Measurements from ENCODE around the gene C19orf73.

The C19orf73 gene

DNA sequence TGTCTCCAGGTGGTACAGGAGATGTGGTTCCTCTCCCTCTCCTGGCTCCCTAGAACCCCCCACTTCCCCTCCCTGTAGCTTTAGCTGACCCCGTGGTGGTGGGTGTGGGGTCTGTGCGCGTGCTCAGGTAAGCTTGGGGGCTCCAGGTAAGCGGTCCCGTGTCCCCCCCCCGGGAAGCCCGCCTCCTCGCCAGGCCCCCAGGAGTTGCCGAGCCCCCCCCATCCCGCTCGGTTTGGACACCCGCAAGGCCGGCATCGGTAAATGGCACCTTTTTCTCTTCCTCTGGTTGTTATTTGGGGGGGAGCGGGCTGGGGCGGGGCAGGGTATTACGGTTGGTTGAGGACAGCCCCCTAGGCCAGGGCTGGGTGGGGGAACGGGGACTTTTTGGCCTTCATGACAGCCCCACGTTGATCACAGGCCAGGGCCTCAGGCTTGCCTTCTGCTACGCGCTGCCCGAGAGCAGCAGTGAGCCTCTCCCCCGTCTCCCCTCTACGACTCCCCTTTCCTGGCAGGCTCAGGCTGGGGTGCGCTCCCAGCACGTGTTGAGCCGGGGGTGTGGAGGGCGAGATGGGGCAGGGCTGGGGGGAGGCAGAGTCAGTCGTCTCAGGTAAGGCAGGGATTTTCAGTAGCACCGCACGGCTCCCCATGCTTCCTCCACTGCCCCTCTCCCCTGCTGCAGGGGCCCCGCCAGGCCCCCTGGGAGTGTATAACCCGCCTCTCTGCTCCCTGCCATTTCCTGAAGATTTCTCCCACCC, 15.4 kb downstream of the C19orf73 start:
- Histone ChIP-seq H3K4me3 (peak overlapping the region in 7 of 10 experiments; percentile 31 to 57 (median 48); a peak in 14 of 20 replicates), H3K27me3 (no peaks in the 10 kb centered on the region), H3K4me2 (peak overlapping the region; percentile 47 to 98 (median 91)), H3K36me3 (peaks cover 81 to 95% (median 87%) of the 10 kb centered on the region in 11 experiments), H3K27ac (peak overlapping the region in 9 of 11 experiments; percentile 14 to 67 (median 61); a peak in 17 of 22 replicates), H3K4me1 (peaks cover 26 to 79% (median 71%) of the 10 kb centered on the region in 10 experiments), H3K9ac (peak overlapping the region; percentile 38 to 80 (median 66); a peak in 21 of 22 replicates), H3K9me3 (replicated peaks in 1 of 11) (no peaks in the 10 kb centered on the region), H4K20me1 (peaks cover 73 to 95% (median 93%) of the 10 kb centered on the region in 11 experiments)
- TF ChIP-seq Cebpa-rat (IDR thresholded peaks at IDR 0.05): no peak

DNA sequence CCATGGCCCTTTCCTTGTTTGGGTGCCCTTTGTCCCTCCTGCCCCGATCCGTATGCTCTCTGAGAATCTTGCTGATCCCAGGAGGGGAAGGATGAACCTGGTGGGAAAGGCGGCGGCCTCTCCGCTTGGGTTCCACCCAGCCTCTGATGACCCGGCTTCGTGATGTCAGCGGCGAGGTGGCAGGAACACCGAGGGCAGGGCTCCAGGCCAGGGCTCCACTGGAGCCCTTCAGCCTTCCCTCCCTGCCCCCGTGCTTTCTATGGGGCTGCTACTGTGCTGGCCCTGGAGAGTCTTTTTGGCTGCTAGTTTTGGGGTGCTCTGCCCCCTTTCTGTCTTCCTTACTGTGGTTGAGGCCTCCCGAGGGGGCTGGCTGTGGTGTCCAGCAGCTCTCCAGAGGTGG, 16.6 kb downstream of the C19orf73 start:
- peak overlapping the region; percentile 47 to 98 (median 91) for H3K4me2 ChIP-seq
- H3K27me3 ChIP-seq: no peaks in the 10 kb centered on the region
- no peaks in the 10 kb centered on the region for H3K9me3 ChIP-seq (replicated peaks in 1 of 11)
- H3K4me3 ChIP-seq: peak overlapping the region in 3 of 10 experiments; percentile 14 to 51 (median 31); a peak in 5 of 20 replicates
- H3K36me3 ChIP-seq: peaks cover 79 to 92% (median 84%) of the 10 kb centered on the region in 11 experiments
- peaks cover 73 to 95% (median 93%) of the 10 kb centered on the region in 11 experiments for H4K20me1 ChIP-seq
- TF ChIP-seq Cebpa-rat (IDR thresholded peaks at IDR 0.05): no peak
- peaks cover 26 to 91% (median 82%) of the 10 kb centered on the region in 10 experiments for H3K4me1 ChIP-seq
- H3K27ac ChIP-seq: peak overlapping the region in 8 of 11 experiments; percentile 48 to 67 (median 62); a peak in 13 of 22 replicates
- peak overlapping the region; percentile 38 to 80 (median 66); a peak in 20 of 22 replicates for H3K9ac ChIP-seq

DNA sequence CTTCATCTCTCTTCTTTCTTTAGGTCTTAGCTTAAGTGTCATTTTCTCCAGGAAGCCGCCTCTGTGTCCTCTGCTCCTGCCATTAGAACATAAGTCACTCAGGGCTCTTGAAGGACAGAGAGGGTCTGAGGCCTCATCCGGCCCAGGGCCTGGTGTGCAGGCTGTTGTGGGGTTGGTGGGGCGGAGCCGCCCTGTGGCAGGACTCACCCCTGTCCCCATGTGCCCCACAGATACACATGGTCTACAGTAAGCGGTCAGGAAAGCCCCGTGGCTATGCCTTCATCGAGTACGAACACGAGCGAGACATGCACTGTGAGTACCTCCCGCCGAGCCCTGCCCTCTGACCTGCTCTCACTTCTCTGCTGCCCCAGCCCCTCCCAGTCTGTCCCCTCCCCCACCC, 17.8 kb downstream of the C19orf73 start:
- no peaks in the 10 kb centered on the region for H3K27me3 ChIP-seq
- no peak overlapping the region for H3K4me3 ChIP-seq
- peak overlapping the region in 4 of 11 experiments; percentile 11 to 42 (median 22); a peak in 1 of 22 replicates for H3K27ac ChIP-seq
- H3K9me3 ChIP-seq (replicated peaks in 1 of 11): no peaks in the 10 kb centered on the region
- H4K20me1 ChIP-seq: peaks cover 73 to 95% (median 93%) of the 10 kb centered on the region in 11 experiments
- H3K9ac ChIP-seq: peak overlapping the region in 10 of 11 experiments; percentile 7 to 63 (median 46); a peak in 16 of 22 replicates
- no peak for TF ChIP-seq Cebpa-rat (IDR thresholded peaks at IDR 0.05)
- H3K36me3 ChIP-seq: peaks cover 79 to 92% (median 84%) of the 10 kb centered on the region in 11 experiments
- H3K4me1 ChIP-seq: peaks cover 26 to 85% (median 83%) of the 10 kb centered on the region in 10 experiments
- peak overlapping the region in 8 of 11 experiments; percentile 11 to 44 (median 38); a peak in 13 of 22 replicates for H3K4me2 ChIP-seq

- no peak for TF ChIP-seq Cebpa-rat (IDR thresholded peaks at IDR 0.05)
- Histone ChIP-seq H3K9ac (peak overlapping the region in 7 of 11 experiments; percentile 11 to 63 (median 46); a peak in 6 of 22 replicates), H3K27me3 (no peaks in the 10 kb centered on the region), H3K4me1 (peaks cover 23 to 74% (median 59%) of the 10 kb centered on the region in 10 experiments), H3K4me3 (no peak overlapping the region), H3K36me3 (peaks cover 84 to 92% (median 88%) of the 10 kb centered on the region in 11 experiments), H3K4me2 (peak overlapping the region in 4 of 11 experiments; percentile 47 to 59 (median 48); a peak in 4 of 22 replicates), H3K27ac (peak overlapping the region in 5 of 11 experiments; percentile 0 to 59 (median 46); a peak in 5 of 22 replicates), H4K20me1 (peaks cover 75 to 95% (median 93%) of the 10 kb centered on the region in 11 experiments), H3K9me3 (replicated peaks in 1 of 11) (no peaks in the 10 kb centered on the region)
Measured at GRCh38 chr19:49098795-49099194, 20.1 kb downstream of the C19orf73 start.

DNA sequence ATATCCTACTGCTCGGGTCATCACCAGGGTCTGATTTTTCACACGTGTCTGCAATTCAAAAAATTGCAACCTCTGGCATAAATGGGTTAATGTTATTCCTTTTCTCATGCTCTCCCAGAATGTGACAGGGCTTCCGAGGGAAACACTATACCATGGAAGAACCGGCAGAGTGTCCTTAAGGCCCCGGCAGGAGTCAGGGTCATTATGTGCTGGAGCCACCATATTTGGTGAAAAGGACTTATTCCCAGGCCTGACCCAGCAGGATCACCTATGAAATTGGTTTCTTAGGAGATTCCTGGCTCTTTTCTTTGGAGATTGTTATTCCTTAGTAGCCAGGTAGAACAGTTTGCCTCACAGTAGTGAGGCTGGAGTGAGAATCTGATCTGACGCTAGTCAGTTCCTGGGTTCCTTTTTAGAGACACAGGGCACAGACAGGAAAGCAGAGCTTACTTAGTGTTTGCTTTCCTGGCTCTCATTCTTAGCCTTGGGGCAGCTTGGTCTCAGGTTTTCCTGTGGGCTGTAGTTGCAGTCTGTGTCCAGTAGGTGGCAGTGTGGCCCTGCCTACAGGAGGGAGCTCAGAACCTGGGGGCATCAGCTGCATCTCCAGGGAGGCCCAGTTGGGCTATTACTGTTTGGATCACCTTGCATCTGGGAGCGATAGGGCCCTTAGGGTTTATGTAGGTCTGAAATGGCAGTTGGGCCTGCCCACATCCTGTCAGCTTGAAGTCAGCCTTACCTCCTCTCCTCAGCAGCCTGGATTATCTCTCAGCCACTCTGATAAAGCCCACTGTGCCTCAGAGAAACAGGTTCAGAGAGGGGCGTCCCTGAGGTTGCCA, 21.3 kb downstream of the C19orf73 start:
- peaks cover 12 to 63% (median 48%) of the 10 kb centered on the region in 10 experiments for H3K4me1 ChIP-seq
- peak overlapping the region in 8 of 11 experiments; percentile 11 to 63 (median 36); a peak in 11 of 22 replicates for H3K9ac ChIP-seq
- no peaks in the 10 kb centered on the region for H3K9me3 ChIP-seq (replicated peaks in 1 of 11)
- TF ChIP-seq Cebpa-rat (IDR thresholded peaks at IDR 0.05): no peak
- H3K27me3 ChIP-seq: no peaks in the 10 kb centered on the region
- peaks cover 90 to 94% (median 92%) of the 10 kb centered on the region in 11 experiments for H3K36me3 ChIP-seq
- peaks cover 77 to 95% (median 93%) of the 10 kb centered on the region in 11 experiments for H4K20me1 ChIP-seq
- H3K4me3 ChIP-seq: no peak overlapping the region; a peak in 1 of 20 replicates
- H3K27ac ChIP-seq: peak overlapping the region in 8 of 11 experiments; percentile 4 to 59 (median 42); a peak in 12 of 22 replicates
- peak overlapping the region in 6 of 11 experiments; percentile 22 to 59 (median 47); a peak in 11 of 22 replicates for H3K4me2 ChIP-seq

DNA sequence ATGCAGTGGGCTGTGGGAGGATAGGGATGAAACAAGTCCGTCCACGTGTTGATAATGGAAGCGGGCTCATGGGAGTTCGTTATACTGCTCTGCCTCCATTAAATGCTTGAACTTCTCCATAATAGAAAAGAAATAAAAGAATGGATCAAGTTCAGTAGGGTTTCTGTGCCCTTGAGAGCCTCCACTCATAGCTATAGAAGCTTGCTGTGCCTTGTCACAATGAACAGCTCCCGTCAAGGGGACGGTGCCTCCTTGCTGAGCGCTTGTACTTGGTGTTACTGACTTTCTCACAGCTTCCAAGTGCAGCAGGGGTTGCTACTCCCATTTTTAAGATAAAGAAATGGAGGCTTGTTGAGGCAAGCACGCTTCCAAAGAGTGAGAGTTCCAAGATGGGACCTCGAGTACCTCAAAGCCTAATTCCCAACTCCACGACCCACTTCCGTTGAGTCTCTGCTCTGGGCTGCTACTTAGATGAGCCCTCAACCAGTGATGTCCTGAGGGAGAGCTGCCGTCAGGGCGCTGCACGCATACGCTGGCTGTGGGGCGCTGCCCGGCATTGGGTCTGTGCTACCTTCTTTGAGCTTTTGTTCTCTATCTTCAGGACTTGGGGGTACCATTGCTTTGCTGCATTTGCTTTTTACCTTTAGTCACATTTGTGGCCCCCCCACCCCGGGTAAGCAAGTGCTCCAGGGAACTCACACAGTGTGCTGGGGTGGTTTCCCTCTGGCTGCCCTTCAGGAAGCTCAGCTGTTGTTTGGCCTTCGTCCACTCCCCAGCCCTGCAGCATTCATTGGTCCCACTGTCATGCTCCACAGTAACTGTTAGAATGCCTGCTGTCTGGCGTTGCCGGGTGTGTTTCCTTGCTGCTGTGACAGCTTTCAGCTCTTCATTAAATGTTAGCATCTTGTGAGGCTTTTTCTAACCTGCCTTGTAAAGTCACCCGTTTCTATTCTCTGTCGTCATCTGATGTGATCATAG, 24.1 kb downstream of the C19orf73 start:
- H3K27me3 ChIP-seq: no peaks in the 10 kb centered on the region
- H3K4me2 ChIP-seq: no peak overlapping the region
- H4K20me1 ChIP-seq: peaks cover 93 to 100% (median 100%) of the 10 kb centered on the region in 11 experiments
- H3K9me3 ChIP-seq (replicated peaks in 1 of 11): no peaks in the 10 kb centered on the region
- H3K4me1 ChIP-seq: peaks cover 0 to 40% (median 23%) of the 10 kb centered on the region in 10 experiments; a peak in 14 of 20 replicates
- no peak for TF ChIP-seq Cebpa-rat (IDR thresholded peaks at IDR 0.05)
- H3K36me3 ChIP-seq: peaks cover 97 to 100% (median 98%) of the 10 kb centered on the region in 11 experiments
- no peak overlapping the region for H3K4me3 ChIP-seq
- H3K9ac ChIP-seq: peak overlapping the region in 4 of 11 experiments; percentile 8 to 41 (median 23); a peak in 5 of 22 replicates
- 0 out of 22 replicates have a peak overlapping the region, but pooled peaks of 1 of the 11 experiments have one; percentile 18 for H3K27ac ChIP-seq

DNA sequence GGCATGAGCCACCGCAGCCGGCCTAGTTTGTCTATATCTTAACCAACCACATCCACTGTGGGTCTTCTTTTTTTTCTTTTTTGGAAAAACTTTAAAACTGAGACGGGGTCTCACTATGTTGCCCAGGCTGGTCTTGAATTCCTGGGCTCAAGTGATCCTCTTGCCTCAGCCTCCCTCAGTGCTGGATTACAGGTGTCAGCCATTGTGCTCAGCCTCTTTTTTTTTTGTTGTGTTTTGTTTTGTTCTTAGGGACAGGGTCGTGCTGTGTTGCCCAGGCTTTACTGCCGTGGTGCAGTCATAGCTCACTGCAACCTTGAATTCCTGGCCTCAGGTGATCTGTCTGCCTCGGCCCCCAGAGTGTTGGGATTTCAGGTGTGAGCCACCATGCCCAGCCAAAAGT, 26.3 kb downstream of the C19orf73 start:
- H4K20me1 ChIP-seq: peaks cover 97 to 100% (median 100%) of the 10 kb centered on the region in 11 experiments
- no peak for TF ChIP-seq Cebpa-rat (IDR thresholded peaks at IDR 0.05)
- peaks cover 2 to 31% (median 17%) of the 10 kb centered on the region in 10 experiments for H3K4me1 ChIP-seq
- peaks cover 92 to 100% (median 100%) of the 10 kb centered on the region in 11 experiments for H3K36me3 ChIP-seq
- H3K9ac ChIP-seq: no peak overlapping the region
- no peak overlapping the region for H3K4me2 ChIP-seq
- no peaks in the 10 kb centered on the region for H3K27me3 ChIP-seq
- H3K27ac ChIP-seq: no peak overlapping the region
- no peak overlapping the region for H3K4me3 ChIP-seq
- no peaks in the 10 kb centered on the region for H3K9me3 ChIP-seq (replicated peaks in 1 of 11)
